B cell (primary cell): ENCODE data around the gene GALNT7. TPM values are rescaled to one million over a fixed set of nuclear protein-coding genes. Genes with fewer than 3 reads are reported as not detected.

Experiments used
- ATAC-seq: fragments of 200-7000 bp; cut with Tn5 transposase; one replicate; pipeline ENCODE4 v1.10.0; 2021; ENCODE audit warnings: low read depth, mild to moderate bottlenecking, moderate number of reproducible peaks, moderate library complexity
- CTCF ChIA-PET: fragments of 350-600 bp; sonication (Branson Sonifier 250); formaldehyde crosslinking; loops from one replicate; lab custom pipeline; 2021; ENCODE audit warnings: antibody characterized with exemption, inconsistent platforms; lab: Charles Lee
- POLR2A ChIA-PET: fragments of 350-600 bp; sonication (Branson Sonifier 250); formaldehyde crosslinking; loops from one replicate; lab custom pipeline; 2021; ENCODE audit warnings: antibody characterized with exemption; lab: Charles Lee
- DNase-seq: peaks from one replicate; pipeline ENCODE4 v3.0.0; 2013
- H2AFZ ChIP-seq: 2 replicates; pipeline ENCODE4 v1.6.1; 2012; ENCODE audit warnings: mild to moderate bottlenecking, low read depth, low read length; ENCODE audit not compliant: insufficient read depth, poor library complexity, severe bottlenecking
- H3K27ac ChIP-seq, 2 donors: 1 replicate in 1 of 2; 2 replicates in 1 of 2; pipeline ENCODE4 v1.5.1; 2012 to 2013; ENCODE audit warnings: low read length in 2 of 2, mild to moderate bottlenecking in 2 of 2, moderate library complexity in 1 of 2
- H3K27me3 ChIP-seq, 4 experiments: fragments of 200-600 bp in 1 of 4; sonication (generic) in 1 of 4; replicated peaks in 1 of 4; 1 replicate in 2 of 4; 2 replicates in 2 of 4; pipeline versions ENCODE4 v1.6.1 to v1.7.0; 2013 to 2016; ENCODE audit warnings: low read length in 3 of 4, mild to moderate bottlenecking in 2 of 4, mixed read lengths in 1 of 4, moderate library complexity in 1 of 4; ENCODE audit not compliant: insufficient read depth in 4 of 4, control insufficient read depth in 3 of 4; ENCODE audit errors: control extremely low read depth in 1 of 4
- H3K36me3 ChIP-seq, 2 experiments: replicated peaks in 1 of 2; 1 replicate in 1 of 2; 2 replicates in 1 of 2; pipeline versions ENCODE4 v1.6.1 to v1.7.1; 2013; ENCODE audit warnings: low read length in 1 of 2; ENCODE audit not compliant: insufficient read depth in 2 of 2, control insufficient read depth in 1 of 2; ENCODE audit errors: control extremely low read depth in 1 of 2, extremely low read depth in 1 of 2
- H3K4me1 ChIP-seq, 2 donors: fragments of 200-600 bp in 1 of 2; sonication (generic) in 1 of 2; 1 replicate in 1 of 2; 2 replicates in 1 of 2; pipeline versions ENCODE4 v1.5.1 to v1.6.1; 2013 to 2017; ENCODE audit warnings: low read length in 2 of 2; ENCODE audit not compliant: control insufficient read depth in 2 of 2, insufficient read depth in 2 of 2
- H3K4me2 ChIP-seq: replicated peaks from 2 replicates; pipeline ENCODE3; 2012; ENCODE audit warnings: mild to moderate bottlenecking, low read depth, low read length; ENCODE audit not compliant: poor library complexity, severe bottlenecking
- H3K4me3 ChIP-seq, 5 experiments: fragments of 200-600 bp in 1 of 5; sonication (generic) in 1 of 5; 1 replicate in 3 of 5; 2 replicates in 2 of 5; pipeline versions ENCODE4 v1.5.1 to v1.7.0; 2011 to 2016; ENCODE audit warnings: low read length in 4 of 5, mild to moderate bottlenecking in 4 of 5, low read depth in 2 of 5, control low read depth in 1 of 5, moderate library complexity in 1 of 5; ENCODE audit not compliant: insufficient read depth in 1 of 5; ENCODE audit errors: control extremely low read depth in 1 of 5, extremely low read depth in 1 of 5
- H3K79me2 ChIP-seq: fragments of 200-600 bp; sonication (generic); one replicate; pipeline ENCODE4 v1.6.0; 2016; ENCODE audit warnings: low read length; ENCODE audit not compliant: control insufficient read depth, insufficient read depth
- H3K9ac ChIP-seq: fragments of 200-600 bp; sonication (generic); 2 replicates; pipeline ENCODE4 v1.6.1; 2017; ENCODE audit warnings: mild to moderate bottlenecking, low read length, moderate library complexity
- H3K9me3 ChIP-seq, 3 donors: one replicate each; pipeline versions ENCODE4 v1.6.1 to v1.7.1; 2013; ENCODE audit warnings: low read length in 2 of 3; ENCODE audit not compliant: control insufficient read depth in 2 of 3, insufficient read depth in 1 of 3; ENCODE audit errors: control extremely low read depth in 1 of 3
- H4K20me1 ChIP-seq: 2 replicates; pipeline ENCODE4 v1.6.0; 2012; ENCODE audit warnings: mild to moderate bottlenecking, low read length; ENCODE audit not compliant: insufficient read depth, control insufficient read depth, poor library complexity, severe bottlenecking
- H3K27ac Mint-ChIP-seq: one replicate; pipeline ENCODE4 v1.8.0; 2021; ENCODE audit warnings: mixed read lengths
- H3K27me3 Mint-ChIP-seq: one replicate; pipeline ENCODE4 v1.8.0; 2021; ENCODE audit warnings: mixed read lengths
- H3K4me1 Mint-ChIP-seq: one replicate; pipeline ENCODE4 v1.8.0; 2021; ENCODE audit warnings: mixed read lengths
- H3K4me3 Mint-ChIP-seq: one replicate; pipeline ENCODE4 v1.8.0; 2021; ENCODE audit warnings: mixed read lengths
- H3K9me3 Mint-ChIP-seq: one replicate; pipeline ENCODE4 v1.8.0; 2022; ENCODE audit warnings: mixed read lengths; ENCODE audit not compliant: insufficient read depth
- CTCF ChIP-seq: fragments of 200-600 bp; IDR thresholded peaks from one replicate; pipeline ENCODE4 v1.8.0; 2022; ENCODE audit warnings: antibody characterized with exemption, mild to moderate bottlenecking
- EZH2 ChIP-seq: IDR thresholded peaks from 2 replicates; pipeline ENCODE4 v1.6.1; 2012; ENCODE audit warnings: borderline replicate concordance, low read depth, mild to moderate bottlenecking, moderate library complexity, low read length; ENCODE audit not compliant: insufficient read depth, poor library complexity, severe bottlenecking
- WGBS: methylation state at CpG from one replicate; pipeline ENCODE4 v1.1.5; 2013; ENCODE audit warnings: missing lambda C conversion rate; ENCODE audit not compliant: insufficient coverage; 5-methylcytosine and 5-hydroxymethylcytosine counted together
- intact Hi-C: fragments of 100-400 bp; cut with micrococcal nuclease; formaldehyde crosslinking; loops from one replicate; pipeline ENCODE4 v1.10.0; 2022
- polyA plus RNA-seq: library from polyadenylated mRNA; depleted of rRNA; stranded (reverse); fragments of >200 nt; gene quantifications from 2 replicates; pipeline ENCODE4 v1.2.3, GENCODE V29; 2012
- total RNA-seq, 2 donors: library from RNA; stranded (reverse); fragments of 120-200 nt in 1 of 2; gene quantifications; 1 replicate in 1 of 2; 2 replicates in 1 of 2; pipeline versions ENCODE4 v1.2.3 to v1.2.4, GENCODE V29; 2013 to 2022

Gene GALNT7
- total and polyA plus RNA-seq, 2 donors (not counting 1 experiment from before 2014, with no cell fraction given) = 5.8 to 23.7 TPM

DNA sequence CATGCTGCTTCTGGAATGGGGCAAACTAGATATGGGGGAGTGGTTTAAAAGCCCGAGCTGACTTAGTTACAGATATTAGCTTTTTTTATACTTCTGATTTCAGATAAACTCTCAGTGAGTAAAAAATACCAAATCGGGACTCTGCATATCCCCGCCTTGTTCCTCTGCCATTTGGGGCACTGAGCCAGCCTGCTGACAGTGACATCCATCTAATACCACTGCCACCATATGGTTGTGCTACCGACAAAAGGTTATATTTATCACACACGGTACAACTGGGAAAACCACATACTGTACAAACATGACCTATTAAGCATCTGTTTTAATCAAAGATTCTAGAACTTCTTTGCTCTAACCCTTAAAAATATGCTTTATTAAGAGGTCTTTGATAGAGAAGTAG lies 78.7 kb downstream of the GALNT7 start:
- 49% methylated on average over 2 of the region's 5 CpGs for WGBS
- POLR2A ChIA-PET = no interaction called here
- Histone ChIP-seq H3K4me1 (peaks cover 24 to 53% of the 10 kb centered on the region in 2 donors), H3K4me2 (peak overlapping the region; percentile 51), H2AFZ (no peak overlapping the region), H4K20me1 (peaks cover 22% of the 10 kb centered on the region), H3K27me3 (no peaks in the 10 kb centered on the region), H3K36me3 (peaks cover 2 to 4% of the 10 kb centered on the region in 2 experiments), H3K4me3 (no peak overlapping the region), H3K9ac (peak overlapping the region; percentile 34), H3K79me2 (peaks cover 58% of the 10 kb centered on the region), H3K9me3 (no peaks in the 10 kb centered on the region), H3K27ac (peak overlapping the region in 1 of 2 donors; percentile 33)
- CTCF ChIA-PET = interaction anchor here (0.9 to 1.1 kb wide), 2 partner anchors 234 kb away, joined by 3 to 6 read pairs; no protein-coding TSS in a partner anchor
- no peak for DNase-seq
- peaks cover 60% of the 10 kb centered on the region for H3K4me1 Mint-ChIP-seq
- no peak overlapping the region for H3K27ac Mint-ChIP-seq
- no peaks in the 10 kb centered on the region for H3K9me3 Mint-ChIP-seq
- intact Hi-C loops = no loop called here
- H3K27me3 Mint-ChIP-seq = no peaks in the 10 kb centered on the region
- peak overlapping the region; percentile 24 for H3K4me3 Mint-ChIP-seq
- no peak for TF ChIP-seq EZH2
- no peak for ATAC-seq

DNA sequence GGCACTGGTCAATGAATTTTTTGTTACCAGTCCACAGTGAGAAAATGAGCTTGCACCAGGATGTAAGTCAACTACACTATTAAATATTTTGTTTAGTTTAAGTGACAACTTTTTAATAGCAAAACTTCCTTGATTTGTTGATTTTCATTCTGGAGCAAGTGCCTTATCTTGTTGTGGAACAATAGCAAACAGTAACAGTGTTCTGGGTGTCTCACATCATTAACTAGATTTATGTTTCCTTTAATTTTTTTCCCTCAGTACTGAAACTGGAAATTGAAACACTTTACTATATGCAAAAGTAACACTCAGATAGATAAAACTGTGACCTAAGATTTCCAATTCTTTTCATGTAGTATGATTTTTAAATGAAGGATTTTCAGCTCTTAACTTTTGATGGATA lies 80.1 kb downstream of the GALNT7 start:
- Histone ChIP-seq H3K4me1 (peaks cover 23 to 41% of the 10 kb centered on the region in 2 donors), H3K4me3 (no peak overlapping the region), H4K20me1 (peaks cover 15% of the 10 kb centered on the region), H2AFZ (no peak overlapping the region), H3K9me3 (no peaks in the 10 kb centered on the region), H3K79me2 (peaks cover 64% of the 10 kb centered on the region), H3K9ac (no peak overlapping the region), H3K27ac (no peak overlapping the region), H3K27me3 (no peaks in the 10 kb centered on the region), H3K36me3 (peaks cover 2 to 4% of the 10 kb centered on the region in 2 experiments), H3K4me2 (no peak overlapping the region)
- no peak for DNase-seq
- intact Hi-C loops = no loop called here
- ATAC-seq = no peak
- no peak overlapping the region for H3K27ac Mint-ChIP-seq
- CTCF ChIA-PET = interaction anchor here (1.0 to 2.0 kb wide), 2 partner anchors 9 to 235 kb away, joined by 5 to 6 read pairs; no protein-coding TSS in a partner anchor
- H3K4me3 Mint-ChIP-seq = no peak overlapping the region
- no peaks in the 10 kb centered on the region for H3K9me3 Mint-ChIP-seq
- POLR2A ChIA-PET = no interaction called here
- no peak for TF ChIP-seq EZH2
- TF ChIP-seq CTCF = no peak
- no peaks in the 10 kb centered on the region for H3K27me3 Mint-ChIP-seq
- H3K4me1 Mint-ChIP-seq = peaks cover 55% of the 10 kb centered on the region
